GM19438 (cell line): Measurements from ENCODE around the gene POU2F1.

ENCODE experiments used
- ATAC-seq: cut with Tn5 transposase; IDR thresholded peaks from one replicate; pipeline ENCODE4 v1.9.1; 2021; ENCODE audit warnings: low read depth; ENCODE audit not compliant: unreplicated experiment

Gene POU2F1

GRCh38 chr1:167434306-167434705 is 213.6 kb downstream of the POU2F1 start:
- ATAC-seq, result no peak

- no peak for ATAC-seq
Observed at GRCh38 chr1:167435484-167435883, 214.8 kb downstream of the POU2F1 start.

- no peak for ATAC-seq
Observed at GRCh38 chr1:167438171-167439138, 217.8 kb downstream of the POU2F1 start.

DNA sequence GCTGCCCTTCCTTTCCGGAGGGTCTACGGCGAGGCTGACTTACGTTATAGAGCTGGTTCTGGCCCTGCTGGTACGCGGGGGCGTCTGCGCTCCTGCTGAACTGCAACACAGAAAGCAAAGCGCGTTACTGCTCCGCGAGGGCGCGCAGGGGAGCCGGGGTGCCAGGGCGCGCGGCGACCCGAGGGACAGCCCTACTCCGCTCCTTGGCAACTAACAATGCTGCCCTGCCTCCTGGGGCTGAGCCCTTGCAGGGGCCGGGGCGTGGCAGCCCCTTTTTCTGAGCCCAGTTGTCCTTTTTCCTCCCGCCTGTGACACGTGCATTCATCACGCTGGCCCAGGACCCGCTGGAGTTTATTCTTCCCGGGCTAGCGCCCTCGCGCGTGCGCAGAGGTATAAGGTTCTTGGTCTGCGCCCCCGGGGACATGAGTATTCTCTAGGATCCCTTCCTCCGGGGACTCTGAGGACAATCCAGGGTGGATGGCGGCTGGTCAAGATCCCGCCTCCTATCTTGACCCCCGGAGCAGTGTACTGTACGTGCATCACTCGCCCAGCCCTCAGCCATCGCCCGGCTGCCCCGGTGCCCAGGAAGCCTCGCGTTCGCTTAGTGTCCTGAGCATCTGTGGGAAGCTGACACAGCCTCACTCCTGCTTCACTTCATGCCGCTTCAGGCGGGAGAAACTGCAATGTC is 218.8 kb downstream of the POU2F1 start:
- ATAC-seq, result peak; percentile 52

DNA sequence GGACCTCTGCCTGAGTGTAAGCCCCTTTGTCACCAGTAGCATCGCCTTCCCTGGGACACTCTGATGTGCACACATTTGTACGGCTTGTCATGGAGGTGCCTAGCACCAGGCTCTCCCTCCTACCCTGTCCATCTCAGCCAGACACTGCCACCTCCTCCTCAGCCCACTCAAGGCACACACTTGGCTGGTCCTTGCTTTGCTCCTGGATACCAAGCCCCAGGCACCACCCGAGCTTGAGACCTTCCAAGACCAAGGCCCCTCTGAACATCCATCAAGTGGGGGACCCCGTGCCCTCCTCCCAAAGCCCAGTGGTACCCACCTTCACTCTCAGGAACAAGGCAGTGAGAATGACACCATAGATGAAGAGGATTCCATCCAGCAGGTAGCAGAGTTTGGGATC is 219.7 kb downstream of the POU2F1 start:
- ATAC-seq, result no peak

- no peak for ATAC-seq
Observed at GRCh38 chr1:167440776-167441175, 220.1 kb downstream of the POU2F1 start.

DNA sequence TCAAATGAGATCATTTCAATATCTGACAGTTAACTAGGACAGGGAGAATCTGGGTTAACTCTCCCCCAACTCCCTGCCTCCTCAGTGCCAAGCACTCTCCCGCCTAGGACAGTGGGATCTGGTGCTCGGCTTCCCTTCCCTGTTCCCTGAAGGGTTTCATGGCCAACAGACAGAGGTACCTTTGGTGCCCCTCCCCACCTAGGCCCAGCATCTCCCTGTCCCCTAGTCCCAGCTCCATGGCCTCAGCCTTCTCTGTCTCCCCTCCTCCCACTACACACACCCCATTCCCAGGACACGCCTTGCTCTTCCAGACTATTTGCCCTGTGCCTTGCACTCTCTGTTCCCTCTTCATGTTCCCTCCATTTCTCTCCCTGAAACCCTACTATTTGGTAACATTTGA is 220.5 kb downstream of the POU2F1 start:
- no peak for ATAC-seq

GRCh38 chr1:167442142-167442848 is 221.6 kb downstream of the POU2F1 start:
- no peak for ATAC-seq

DNA sequence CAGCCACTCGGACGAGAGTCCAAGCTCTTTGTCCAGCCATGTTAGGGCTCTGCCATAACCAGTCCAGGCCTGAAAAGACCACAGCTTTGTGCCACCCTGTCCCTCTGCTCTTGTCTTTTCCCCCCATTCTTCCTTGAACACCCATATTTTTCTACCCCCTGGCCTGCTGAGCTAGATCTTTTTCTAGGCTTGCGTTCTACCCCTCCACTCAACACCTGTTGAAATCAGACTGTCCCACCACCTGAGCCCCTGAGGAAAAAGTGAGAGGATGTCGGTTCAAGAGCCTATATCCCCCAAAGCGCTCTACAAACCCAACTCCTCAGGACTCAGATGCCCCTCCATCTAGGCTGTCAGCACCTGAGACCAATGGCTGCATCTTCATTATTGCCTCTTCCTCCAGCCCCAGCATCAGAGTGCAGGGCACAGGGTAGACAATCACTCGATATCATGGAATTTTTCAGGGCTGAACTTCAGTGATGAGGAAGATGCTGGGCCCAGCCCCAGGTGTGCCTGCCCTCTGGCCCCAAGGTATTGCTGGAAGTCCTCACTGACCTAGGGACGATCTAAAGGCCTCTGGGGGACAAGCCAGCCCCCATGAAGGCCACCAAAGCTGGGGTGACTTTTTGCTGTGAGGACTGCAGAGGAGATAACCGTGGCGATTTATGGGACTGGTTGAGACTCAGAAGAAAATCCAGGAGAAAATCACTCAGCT is 222.3 kb downstream of the POU2F1 start:
- ATAC-seq, result no peak

DNA sequence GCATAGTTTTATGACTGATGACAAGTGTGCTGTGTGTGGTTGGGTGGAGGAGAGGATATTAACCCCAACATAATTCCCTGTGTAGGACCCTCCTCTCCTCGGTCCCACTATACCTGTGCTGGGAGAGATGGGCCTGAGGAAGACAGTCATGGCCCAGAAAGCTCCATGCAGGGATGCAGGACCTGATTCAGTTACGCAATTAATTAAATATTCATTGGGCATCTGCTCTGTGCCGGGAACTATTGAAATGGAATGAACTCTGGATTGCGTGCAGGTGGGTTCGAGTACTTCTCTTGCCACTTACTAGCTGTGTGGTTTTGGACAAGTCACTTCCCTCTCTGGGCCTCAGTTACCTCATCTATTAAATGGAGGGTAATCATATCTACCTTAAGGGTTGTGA is 223.1 kb downstream of the POU2F1 start:
- ATAC-seq, result no peak

DNA sequence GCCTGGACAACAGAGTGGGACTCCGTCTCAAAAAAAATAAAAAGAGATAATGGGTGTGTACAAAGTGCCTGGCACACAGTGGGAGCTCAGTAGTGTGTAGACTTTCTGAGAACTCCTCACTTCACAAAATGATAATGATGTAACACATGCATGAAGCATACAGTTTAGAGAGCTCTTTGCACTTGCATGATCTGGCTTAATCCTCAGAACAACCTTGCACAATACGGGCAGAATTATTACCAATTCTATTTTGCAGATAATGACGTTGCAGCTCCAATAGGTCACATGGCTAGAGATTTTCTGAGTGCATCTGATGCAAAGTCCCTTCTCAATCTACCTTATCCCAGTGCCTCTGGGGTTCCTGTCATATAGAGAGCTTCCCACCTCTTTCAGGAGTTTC is 226.3 kb downstream of the POU2F1 start:
- ATAC-seq, result no peak

- ATAC-seq, result no peak
Observed at GRCh38 chr1:167447521-167448136, 226.9 kb downstream of the POU2F1 start.

DNA sequence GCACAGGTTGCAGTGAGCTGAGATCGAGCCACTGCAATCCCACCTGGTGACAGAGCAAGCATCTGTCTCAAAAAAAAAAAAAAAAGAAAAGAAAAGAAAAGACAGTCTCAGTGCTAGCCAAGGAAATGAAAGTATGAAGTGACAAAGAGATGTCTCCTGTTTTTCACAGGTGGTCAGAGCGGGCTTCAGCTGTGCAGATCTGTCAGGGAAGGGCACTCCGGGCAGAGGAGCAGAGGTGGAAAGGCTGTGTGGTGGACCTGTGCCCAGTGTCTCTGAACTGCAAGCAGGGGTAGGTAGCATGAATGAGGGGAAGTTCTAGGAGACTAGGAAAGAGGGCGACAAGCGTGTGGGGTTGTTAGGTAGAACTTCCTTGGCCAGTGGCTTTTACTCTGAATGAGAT is 230.2 kb downstream of the POU2F1 start:
- ATAC-seq, result no peak

GRCh38 chr1:167452483-167452882 is 231.8 kb downstream of the POU2F1 start:
- no peak for ATAC-seq

DNA sequence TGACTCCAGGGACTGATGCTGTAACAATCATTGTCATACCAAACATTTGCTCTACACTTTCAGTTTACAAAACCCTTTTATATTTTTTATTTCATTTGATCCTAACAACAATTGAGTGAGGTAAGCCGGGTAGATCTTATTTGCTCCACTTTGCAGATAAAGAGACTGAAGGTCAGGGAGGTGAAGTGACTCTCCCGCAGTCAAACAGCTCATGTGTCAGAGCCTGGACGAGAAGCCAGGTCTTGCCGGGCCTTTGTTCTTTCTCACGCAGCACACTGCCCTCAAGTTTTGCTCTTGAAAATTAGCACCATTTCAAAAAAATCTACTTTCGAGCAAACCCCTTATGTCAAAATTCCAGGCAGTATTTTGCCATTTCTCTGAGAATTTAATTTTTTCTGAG is 232.4 kb downstream of the POU2F1 start:
- no peak for ATAC-seq

- ATAC-seq, result no peak
Observed at GRCh38 chr1:167454304-167454893, 233.7 kb downstream of the POU2F1 start.

DNA sequence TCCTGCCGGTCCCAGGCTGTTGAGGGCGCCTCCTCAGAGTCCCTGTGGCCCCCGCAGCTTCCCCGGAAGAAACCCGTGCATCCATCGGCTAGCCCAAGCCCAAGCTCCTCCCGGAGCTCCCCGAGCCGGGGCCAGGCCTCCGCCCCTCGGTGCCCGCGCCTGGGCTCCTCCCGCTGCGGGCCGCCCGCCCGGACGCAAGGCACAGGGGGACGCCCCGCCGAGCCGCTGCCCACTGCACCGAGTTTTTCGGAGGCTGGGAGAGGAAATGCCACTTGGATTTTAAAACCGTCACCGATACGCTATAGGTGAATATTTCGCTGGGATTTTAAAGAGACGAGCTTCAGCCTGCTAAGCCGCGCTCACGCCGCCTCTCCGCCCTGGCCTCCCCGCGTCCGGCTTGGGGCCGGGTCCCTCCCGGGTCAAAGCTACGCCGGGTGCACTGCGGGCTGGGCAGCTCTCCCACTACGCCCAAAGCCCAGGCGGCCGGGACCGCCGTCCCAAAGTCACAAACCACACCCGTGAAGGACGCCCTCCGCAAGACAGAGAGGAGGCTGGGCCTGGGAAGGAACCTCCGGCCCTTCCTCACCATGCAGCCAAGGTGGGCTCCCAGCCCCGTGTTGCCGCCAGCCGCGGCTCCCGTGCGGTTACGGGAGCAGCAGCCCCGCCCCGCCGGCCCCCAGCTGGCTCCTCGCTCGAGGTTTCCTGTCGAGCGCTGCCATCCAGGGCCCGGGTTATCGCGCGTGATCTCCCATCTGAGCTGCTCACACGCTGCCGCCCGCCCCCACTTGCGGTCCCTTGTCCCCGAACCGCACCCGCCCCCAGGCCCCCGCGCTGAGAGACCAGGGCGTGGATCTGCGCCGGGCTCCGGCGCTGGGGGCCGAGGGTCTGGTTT is 234.5 kb downstream of the POU2F1 start:
- peak; percentile 67 for ATAC-seq

- peak; percentile 15 for ATAC-seq
Observed at GRCh38 chr1:167455786-167456446, 235.2 kb downstream of the POU2F1 start.
